ENCODE data around the gene CIBAR2. TPM values are rescaled to one million over a fixed set of nuclear protein-coding genes. Genes with fewer than 3 reads are reported as not detected.

CIBAR2 gene
- total RNA-seq, 1 donor from 2014 or later: not detected

- peaks cover 27% of the 10 kb centered on the region for H3K4me1 Mint-ChIP-seq (ENCODE audit: low read depth, unreplicated experiment)
- no peak overlapping the region for H3K27ac Mint-ChIP-seq (ENCODE audit: unreplicated experiment)
- H3K27me3 Mint-ChIP-seq (ENCODE audit: unreplicated experiment): peaks cover 2% of the 10 kb centered on the region
- H3K4me3 Mint-ChIP-seq (ENCODE audit: unreplicated experiment): no peak overlapping the region
- TF ChIP-seq, protein P1, sequence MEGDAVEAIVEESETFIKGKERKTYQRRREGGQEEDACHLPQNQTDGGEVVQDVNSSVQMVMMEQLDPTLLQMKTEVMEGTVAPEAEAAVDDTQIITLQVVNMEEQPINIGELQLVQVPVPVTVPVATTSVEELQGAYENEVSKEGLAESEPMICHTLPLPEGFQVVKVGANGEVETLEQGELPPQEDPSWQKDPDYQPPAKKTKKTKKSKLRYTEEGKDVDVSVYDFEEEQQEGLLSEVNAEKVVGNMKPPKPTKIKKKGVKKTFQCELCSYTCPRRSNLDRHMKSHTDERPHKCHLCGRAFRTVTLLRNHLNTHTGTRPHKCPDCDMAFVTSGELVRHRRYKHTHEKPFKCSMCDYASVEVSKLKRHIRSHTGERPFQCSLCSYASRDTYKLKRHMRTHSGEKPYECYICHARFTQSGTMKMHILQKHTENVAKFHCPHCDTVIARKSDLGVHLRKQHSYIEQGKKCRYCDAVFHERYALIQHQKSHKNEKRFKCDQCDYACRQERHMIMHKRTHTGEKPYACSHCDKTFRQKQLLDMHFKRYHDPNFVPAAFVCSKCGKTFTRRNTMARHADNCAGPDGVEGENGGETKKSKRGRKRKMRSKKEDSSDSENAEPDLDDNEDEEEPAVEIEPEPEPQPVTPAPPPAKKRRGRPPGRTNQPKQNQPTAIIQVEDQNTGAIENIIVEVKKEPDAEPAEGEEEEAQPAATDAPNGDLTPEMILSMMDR (IDR thresholded peaks at IDR 0.05; ENCODE audit: partially characterized antibody, unreplicated experiment): no peak
- no peak for DNase-seq
- peaks cover 4% of the 10 kb centered on the region for H3K36me3 Mint-ChIP-seq (ENCODE audit: unreplicated experiment)
- peaks cover 6% of the 10 kb centered on the region for H3K9me3 Mint-ChIP-seq (ENCODE audit: unreplicated experiment)
These were observed 44.8 kb downstream of the CIBAR2 start for GRCh38 chr16:85067426-85067825.

DNA sequence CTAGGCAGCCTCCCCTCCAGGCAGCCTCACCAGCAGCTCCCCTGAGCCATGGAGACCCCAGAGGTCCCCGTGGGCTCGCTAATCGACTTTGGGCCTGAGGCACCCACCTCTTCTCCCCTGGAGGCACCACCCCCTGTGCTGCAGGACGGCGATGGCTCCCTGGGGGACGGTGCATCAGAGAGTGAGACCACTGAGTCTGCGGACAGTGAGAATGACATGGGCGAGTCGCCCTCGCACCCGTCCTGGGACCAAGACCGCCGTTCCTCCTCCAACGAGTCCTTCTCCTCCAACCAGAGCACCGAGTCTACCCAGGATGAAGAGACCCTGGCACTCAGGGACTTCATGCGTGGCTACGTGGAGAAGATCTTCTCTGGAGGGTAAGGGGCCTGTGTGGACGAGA, 45.2 kb downstream of the CIBAR2 start:
- Mint-ChIP-seq H3K27ac (ENCODE audit: unreplicated experiment) (no peak overlapping the region), H3K27me3 (ENCODE audit: unreplicated experiment) (peaks cover 4% of the 10 kb centered on the region), H3K4me1 (ENCODE audit: low read depth, unreplicated experiment) (peaks cover 31% of the 10 kb centered on the region), H3K4me3 (ENCODE audit: unreplicated experiment) (no peak overlapping the region), H3K9me3 (ENCODE audit: unreplicated experiment) (peaks cover 6% of the 10 kb centered on the region), H3K36me3 (ENCODE audit: unreplicated experiment) (peaks cover 4% of the 10 kb centered on the region)
- TF ChIP-seq, protein P1 (IDR thresholded peaks at IDR 0.05; ENCODE audit: partially characterized antibody, unreplicated experiment): no peak
- DNase-seq: no peak

- Mint-ChIP-seq H3K9me3 (ENCODE audit: unreplicated experiment) (peaks cover 6% of the 10 kb centered on the region), H3K4me1 (ENCODE audit: low read depth, unreplicated experiment) (peaks cover 37% of the 10 kb centered on the region), H3K27ac (ENCODE audit: unreplicated experiment) (no peak overlapping the region), H3K27me3 (ENCODE audit: unreplicated experiment) (peaks cover 6% of the 10 kb centered on the region), H3K4me3 (ENCODE audit: unreplicated experiment) (no peak overlapping the region), H3K36me3 (ENCODE audit: unreplicated experiment) (no peaks in the 10 kb centered on the region)
- DNase-seq: no peak
- TF ChIP-seq, protein P1 (IDR thresholded peaks at IDR 0.05; ENCODE audit: partially characterized antibody, unreplicated experiment): no peak
These were observed 45.9 kb downstream of the CIBAR2 start for GRCh38 chr16:85066346-85066885.

- Mint-ChIP-seq H3K4me3 (ENCODE audit: unreplicated experiment) (no peak overlapping the region), H3K4me1 (ENCODE audit: low read depth, unreplicated experiment) (peaks cover 40% of the 10 kb centered on the region), H3K27ac (ENCODE audit: unreplicated experiment) (no peak overlapping the region), H3K36me3 (ENCODE audit: unreplicated experiment) (no peaks in the 10 kb centered on the region), H3K9me3 (ENCODE audit: unreplicated experiment) (peaks cover 6% of the 10 kb centered on the region), H3K27me3 (ENCODE audit: unreplicated experiment) (peaks cover 4% of the 10 kb centered on the region)
- TF ChIP-seq, protein P1 (IDR thresholded peaks at IDR 0.05; ENCODE audit: partially characterized antibody, unreplicated experiment): no peak
- DNase-seq: no peak
These were observed 47.2 kb downstream of the CIBAR2 start for GRCh38 chr16:85065099-85065498.

- TF ChIP-seq, protein P1 (IDR thresholded peaks at IDR 0.05; ENCODE audit: partially characterized antibody, unreplicated experiment): no peak
- DNase-seq: no peak
- peaks cover 6% of the 10 kb centered on the region for H3K9me3 Mint-ChIP-seq (ENCODE audit: unreplicated experiment)
- H3K36me3 Mint-ChIP-seq (ENCODE audit: unreplicated experiment): no peaks in the 10 kb centered on the region
- H3K27me3 Mint-ChIP-seq (ENCODE audit: unreplicated experiment): peaks cover 4% of the 10 kb centered on the region
- no peak overlapping the region for H3K27ac Mint-ChIP-seq (ENCODE audit: unreplicated experiment)
- H3K4me3 Mint-ChIP-seq (ENCODE audit: unreplicated experiment): no peak overlapping the region
- peaks cover 42% of the 10 kb centered on the region for H3K4me1 Mint-ChIP-seq (ENCODE audit: low read depth, unreplicated experiment)
These were observed 48.1 kb downstream of the CIBAR2 start for GRCh38 chr16:85064186-85064585.
